GM23248 (cell line): ENCODE data around the gene FGFR2. TPM values are rescaled to one million over a fixed set of nuclear protein-coding genes. Genes with fewer than 3 reads are reported as not detected.

Experiments
- DNase-seq: peaks from one replicate; pipeline ENCODE4 v3.0.0-alpha.2; 2015
- H2AFZ ChIP-seq: fragments of 200-600 bp; sonication (generic); 2 replicates; pipeline ENCODE4 v1.6.1; 2016; ENCODE audit warnings: antibody characterized with exemption
- H3F3A ChIP-seq: fragments of 200-600 bp; sonication (generic); 2 replicates; pipeline ENCODE4 v1.6.1; 2016; ENCODE audit warnings: mild to moderate bottlenecking, antibody characterized with exemption, mixed run types; ENCODE audit not compliant: insufficient read depth
- H3K27ac ChIP-seq: fragments of 200-600 bp; sonication (generic); 2 replicates; pipeline ENCODE4 v1.5.1; 2016; ENCODE audit warnings: mild to moderate bottlenecking
- H3K27me3 ChIP-seq: fragments of 200-600 bp; sonication (generic); replicated peaks from 2 replicates; pipeline ENCODE4 v1.6.1; 2016; ENCODE audit warnings: mild to moderate bottlenecking; ENCODE audit not compliant: insufficient read depth
- H3K36me3 ChIP-seq: fragments of 200-600 bp; sonication (generic); 2 replicates; pipeline ENCODE4 v1.6.1; 2016; ENCODE audit warnings: low read depth, mild to moderate bottlenecking
- H3K4me1 ChIP-seq: fragments of 200-600 bp; sonication (generic); 2 replicates; pipeline ENCODE4 v1.6.1; 2016; ENCODE audit warnings: mild to moderate bottlenecking; ENCODE audit not compliant: insufficient read depth
- H3K4me2 ChIP-seq: fragments of 200-600 bp; sonication (generic); one replicate; pipeline ENCODE4 v1.6.1; 2016; ENCODE audit warnings: mild to moderate bottlenecking; ENCODE audit not compliant: unreplicated experiment
- H3K4me3 ChIP-seq: fragments of 200-600 bp; sonication (generic); 2 replicates; pipeline ENCODE4 v1.5.1; 2016; ENCODE audit warnings: mild to moderate bottlenecking
- H3K79me2 ChIP-seq: fragments of 200-600 bp; sonication (generic); 2 replicates; pipeline ENCODE4 v1.6.1; 2016; ENCODE audit warnings: mild to moderate bottlenecking; ENCODE audit not compliant: insufficient read depth
- H3K9ac ChIP-seq: fragments of 200-600 bp; sonication (generic); 2 replicates; pipeline ENCODE4 v1.6.1; 2016; ENCODE audit warnings: mild to moderate bottlenecking
- H3K9me2 ChIP-seq: fragments of 200-600 bp; sonication (generic); 2 replicates; pipeline ENCODE4 v1.6.1; 2016; ENCODE audit warnings: mixed run types, mild to moderate bottlenecking, moderate library complexity; ENCODE audit not compliant: insufficient read depth
- H3K9me3 ChIP-seq: fragments of 200-600 bp; sonication (generic); one replicate; pipeline ENCODE4 v1.6.1; 2017; ENCODE audit warnings: low read depth
- H4K20me1 ChIP-seq: fragments of 200-600 bp; sonication (generic); 2 replicates; pipeline ENCODE4 v1.6.0; 2016; ENCODE audit not compliant: insufficient read depth
- EZH2 ChIP-seq: fragments of 200-600 bp; sonication (generic); IDR thresholded peaks from 2 replicates; pipeline ENCODE4 v1.6.1; 2018; ENCODE audit warnings: antibody characterized with exemption, mild to moderate bottlenecking; ENCODE audit not compliant: insufficient read depth, poor library complexity, severe bottlenecking
- EZH2phosphoT487 ChIP-seq: fragments of 200-600 bp; sonication (generic); IDR thresholded peaks from 2 replicates; pipeline ENCODE4 v1.6.1; 2018; ENCODE audit warnings: antibody characterized with exemption, moderate library complexity, mild to moderate bottlenecking, low read depth; ENCODE audit not compliant: insufficient read depth
- WGBS, 2 experiments: methylation state at CpG; one replicate each; pipeline ENCODE4 v1.1.6; 2015 to 2017; ENCODE audit warnings: low lambda C conversion rate in 2 of 2, low coverage in 1 of 2; ENCODE audit errors: missing lambda C conversion rate in 2 of 2; 5-methylcytosine and 5-hydroxymethylcytosine counted together
- in situ Hi-C: fragments of 300-500 bp; cut with MboI; formaldehyde crosslinking; loops from 2 replicates; pipeline ENCODE4 v1.15.0; 2020
- polyA plus RNA-seq: library from polyadenylated mRNA; unstranded; fragments of >200 nt; fragmentation: Nextera tagmentation; extraction: Ambion mirVana; gene quantifications from 2 replicates; pipeline ENCODE4 v1.2.1, GENCODE V29; 2016
- total RNA-seq: library from RNA; depleted of rRNA; stranded (reverse); fragments of >200 nt; shearing (Covaris generic); gene quantifications from 2 replicates; pipeline ENCODE4 v1.2.3, GENCODE V29; 2014; rRNA removed

Gene FGFR2
- total RNA-seq (not detected in 2 replicates), polyA plus RNA-seq (0.09 and 0.15 TPM in 2 replicates)

GRCh38 chr10:121598263-121599249, at the start of gene FGFR2:
TSS of gene FGFR2 (minus strand) at chr10:121598444. CDS start at chr10:121593817, 4,627 bp downstream.
- Histone ChIP-seq H2AFZ (peak within 1 kb of the TSS; percentile 68), H4K20me1 (no peaks in the 10 kb centered on the region), H3F3A (no peaks in the 10 kb centered on the region), H3K4me1 (peaks cover 3% of the 10 kb centered on the region; the same call in 1 of the 2 replicates), H3K27me3 (peaks cover 53% of the 10 kb centered on the region), H3K79me2 (no peaks in the 10 kb centered on the region), H3K4me3 (peak within 1 kb of the TSS; percentile 57), H3K36me3 (no peaks in the 10 kb centered on the region), H3K9me3 (no peaks in the 10 kb centered on the region), H3K9me2 (no peaks in the 10 kb centered on the region), H3K9ac (no peak within 1 kb of the TSS), H3K27ac (no peak within 1 kb of the TSS), H3K4me2 (peak within 1 kb of the TSS; percentile 70)
- peak; percentile 67 for DNase-seq
- in situ Hi-C loops: no loop called here
- WGBS, 2 experiments: 2 to 5% methylated on average over 56 to 60 of the region's 92 CpGs
- TF ChIP-seq EZH2phosphoT487 (no peak), EZH2 (peak; percentile 34)

GRCh38 chr10:121647401-121647800, 49.2 kb upstream of the FGFR2 start:
- Histone ChIP-seq H3F3A (no peaks in the 10 kb centered on the region), H3K9me3 (no peaks in the 10 kb centered on the region), H3K36me3 (no peaks in the 10 kb centered on the region), H3K4me3 (no peak overlapping the region), H3K4me1 (no peaks in the 10 kb centered on the region), H3K9me2 (no peaks in the 10 kb centered on the region), H3K9ac (no peak overlapping the region), H3K4me2 (no peak overlapping the region), H2AFZ (no peak overlapping the region), H4K20me1 (no peaks in the 10 kb centered on the region), H3K79me2 (no peaks in the 10 kb centered on the region), H3K27me3 (no peaks in the 10 kb centered on the region), H3K27ac (no peak overlapping the region)
- WGBS, 2 experiments: 39 to 50% methylated on average over 4 of the region's 4 CpGs
- TF ChIP-seq EZH2: no peak
- TF ChIP-seq EZH2phosphoT487: no peak
- DNase-seq: no peak
- in situ Hi-C loops: no loop called here

GRCh38 chr10:121645696-121646095, 47.5 kb upstream of the FGFR2 start:
- Histone ChIP-seq H3K27ac (no peak overlapping the region), H3K9me3 (no peaks in the 10 kb centered on the region), H3K9me2 (no peaks in the 10 kb centered on the region), H3K4me1 (no peaks in the 10 kb centered on the region), H3K4me2 (no peak overlapping the region), H3K36me3 (no peaks in the 10 kb centered on the region), H3K4me3 (no peak overlapping the region), H3F3A (no peaks in the 10 kb centered on the region), H2AFZ (no peak overlapping the region), H3K79me2 (no peaks in the 10 kb centered on the region), H3K9ac (no peak overlapping the region), H3K27me3 (no peaks in the 10 kb centered on the region), H4K20me1 (no peaks in the 10 kb centered on the region)
- 50 to 57% methylated on average over 7 of the region's 7 CpGs for WGBS, 2 experiments
- in situ Hi-C loops: no loop called here
- TF ChIP-seq EZH2: no peak
- no peak for TF ChIP-seq EZH2phosphoT487
- DNase-seq: no peak

- DNase-seq: no peak
- no peak overlapping the region for H3K4me2 ChIP-seq
- in situ Hi-C loops: no loop called here
Measured at GRCh38 chr10:121644501-121644900, 46.3 kb upstream of the FGFR2 start.

More at GRCh38 chr10:121644501-121644900, 46.3 kb upstream of the FGFR2 start:
- Histone ChIP-seq H2AFZ (no peak overlapping the region), H3K9ac (no peak overlapping the region), H3K27ac (no peak overlapping the region), H3K4me1 (no peaks in the 10 kb centered on the region), H3K79me2 (no peaks in the 10 kb centered on the region), H3F3A (no peaks in the 10 kb centered on the region), H3K9me3 (no peaks in the 10 kb centered on the region), H3K27me3 (no peaks in the 10 kb centered on the region), H3K36me3 (no peaks in the 10 kb centered on the region), H4K20me1 (no peaks in the 10 kb centered on the region), H3K9me2 (no peaks in the 10 kb centered on the region), H3K4me3 (no peak overlapping the region)
- 31 to 37% methylated on average over 2 of the region's 2 CpGs for WGBS, 2 experiments
- TF ChIP-seq EZH2 (no peak), EZH2phosphoT487 (no peak)
